ENCODE measurements around the gene NELL2.

- no peak for TF ChIP-seq BHLHE40 (IDR thresholded peaks at IDR 0.05; ENCODE audit: borderline replicate concordance)
- no peak for TF ChIP-seq ZNF384 (IDR thresholded peaks at IDR 0.05)
- no peak for TF ChIP-seq PKNOX1 (IDR thresholded peaks at IDR 0.05)
- no peak for TF ChIP-seq FOXK2 (IDR thresholded peaks at IDR 0.05)
- TF ChIP-seq FOXM1 (IDR thresholded peaks at IDR 0.05; ENCODE audit: borderline replicate concordance), result no peak
- no peak for TF ChIP-seq TARDBP (IDR thresholded peaks at IDR 0.05)
- TF ChIP-seq ARNT (IDR thresholded peaks at IDR 0.05), result no peak
- no peak for TF ChIP-seq CTBP1 (IDR thresholded peaks at IDR 0.05; ENCODE audit: borderline replicate concordance)
- no peak for TF ChIP-seq SP1 (IDR thresholded peaks at IDR 0.05)
- no peak for TF ChIP-seq NFRKB (IDR thresholded peaks at IDR 0.05)
These were observed 172.8 kb downstream of the NELL2 start for GRCh38 chr12:44703182-44703910.

Measured in HEK293T (cell line).